NB4 (cell line): ENCODE measurements around the gene CD8B2.
"Not testable (repeated sequence)": the region's sequence is repeated elsewhere in the genome, so short reads cannot be mapped to it uniquely, and the experiment has no call there.

Source experiments
- CTCF ChIP-seq: IDR thresholded peaks from one replicate; pipeline ENCODE4 v1.5.1; 2012; ENCODE audit warnings: low read depth, low read length
- MAX ChIP-seq: IDR thresholded peaks from 2 replicates; pipeline ENCODE4 v1.6.1; 2011; ENCODE audit warnings: low read depth, low read length
- POLR2A ChIP-seq: IDR thresholded peaks from 2 replicates; pipeline ENCODE4 v1.6.1; 2011; ENCODE audit warnings: mild to moderate bottlenecking; ENCODE audit not compliant: insufficient read length; ENCODE audit errors: extremely low read depth

- not testable (repeated sequence) for TF ChIP-seq CTCF, POLR2A, MAX
Observed at GRCh38 chr2:106479563-106479962, 7.6 kb upstream of the CD8B2 start.
